ENCODE measurements around the gene ENOX1.

ENOX1 gene

DNA sequence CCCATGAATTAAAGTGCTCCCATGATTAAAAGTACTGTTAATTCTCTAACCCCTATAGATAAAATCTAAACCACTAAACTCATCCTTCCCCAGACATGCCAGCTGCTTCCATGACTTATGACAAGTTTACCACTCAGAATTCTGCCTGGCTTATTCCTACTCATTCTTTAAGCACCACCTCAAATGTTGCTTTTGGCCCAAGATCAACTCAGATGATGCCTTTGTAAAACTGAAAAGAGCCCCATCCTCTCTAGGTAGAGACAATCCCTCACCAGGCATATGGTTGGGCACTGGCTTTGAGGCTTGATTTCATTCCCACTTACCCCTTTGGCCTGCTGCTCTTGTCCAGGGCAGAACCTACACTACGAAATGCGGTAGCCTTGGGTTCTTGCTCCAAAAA is 513.4 kb downstream of the ENOX1 start:
- no peak for DNase-seq

DNA sequence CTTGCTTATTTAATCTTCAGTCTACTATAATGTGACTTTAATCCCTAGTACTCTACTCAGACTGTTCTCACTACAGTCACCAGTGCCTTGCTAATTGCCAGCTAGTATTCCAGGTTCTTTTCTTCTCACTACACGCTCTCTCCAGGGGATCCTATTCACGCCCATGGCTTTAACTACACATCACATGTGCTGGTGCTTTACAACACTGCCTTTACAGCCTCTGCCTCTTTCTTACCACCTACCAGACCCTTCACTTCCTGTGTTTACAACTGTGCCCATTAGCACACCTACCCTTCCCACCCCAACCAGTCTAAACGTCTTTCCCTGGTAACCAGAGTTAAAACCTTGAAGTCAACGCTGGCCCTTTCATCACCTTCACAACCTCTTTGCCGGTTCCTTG is 513.9 kb downstream of the ENOX1 start:
- no peak for DNase-seq

- DNase-seq, result no peak
These were observed 515.6 kb downstream of the ENOX1 start for GRCh38 chr13:43271152-43271551.

- DNase-seq, result no peak
These were observed 516.5 kb downstream of the ENOX1 start for GRCh38 chr13:43270130-43270830.

- no peak for DNase-seq
These were observed 517.7 kb downstream of the ENOX1 start for GRCh38 chr13:43269037-43269481.

DNA sequence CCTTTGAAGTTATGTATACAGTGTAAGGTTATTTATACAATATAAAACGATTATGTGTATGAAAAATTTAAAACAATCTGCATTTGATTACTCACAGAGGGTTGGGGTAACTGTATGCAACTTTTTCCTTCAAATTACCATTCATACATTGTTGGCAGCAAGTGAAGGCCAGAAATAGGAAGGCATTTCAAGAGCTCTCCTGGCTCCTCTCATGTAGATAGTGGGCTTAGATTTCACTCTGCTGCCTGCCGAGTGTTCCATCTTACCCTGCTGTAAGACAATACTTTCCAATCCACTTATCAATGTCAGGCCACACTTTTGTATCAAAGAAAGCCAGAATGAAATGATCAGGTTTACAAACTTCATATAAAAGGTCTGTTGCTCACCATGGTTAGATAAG is 518.1 kb downstream of the ENOX1 start:
- no peak for DNase-seq

GRCh38 chr13:43267916-43268315 is 518.9 kb downstream of the ENOX1 start:
- DNase-seq, result no peak

GRCh38 chr13:43266936-43267615 is 519.7 kb downstream of the ENOX1 start:
- no peak for DNase-seq

- DNase-seq, result no peak
These were observed 521.7 kb downstream of the ENOX1 start for GRCh38 chr13:43265028-43265427.

DNA sequence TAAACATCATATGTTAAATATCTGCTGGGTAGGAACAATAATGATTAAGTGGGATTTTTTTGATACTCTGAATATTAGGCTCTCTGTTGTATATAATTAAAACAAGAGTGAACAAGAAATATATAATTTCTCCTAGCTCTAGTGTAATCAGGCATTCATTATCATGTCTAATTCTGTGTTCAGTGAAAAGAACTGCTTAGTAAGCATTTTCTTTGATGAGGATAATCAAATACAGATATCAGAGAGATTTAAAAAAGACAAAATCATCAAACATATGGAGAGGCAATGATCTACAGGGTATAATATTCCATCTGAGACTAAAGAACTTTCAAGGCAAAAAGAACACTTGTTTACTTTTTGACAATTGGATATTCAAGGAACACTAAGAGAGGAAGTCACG is 522.3 kb downstream of the ENOX1 start:
- no peak for DNase-seq

DNA sequence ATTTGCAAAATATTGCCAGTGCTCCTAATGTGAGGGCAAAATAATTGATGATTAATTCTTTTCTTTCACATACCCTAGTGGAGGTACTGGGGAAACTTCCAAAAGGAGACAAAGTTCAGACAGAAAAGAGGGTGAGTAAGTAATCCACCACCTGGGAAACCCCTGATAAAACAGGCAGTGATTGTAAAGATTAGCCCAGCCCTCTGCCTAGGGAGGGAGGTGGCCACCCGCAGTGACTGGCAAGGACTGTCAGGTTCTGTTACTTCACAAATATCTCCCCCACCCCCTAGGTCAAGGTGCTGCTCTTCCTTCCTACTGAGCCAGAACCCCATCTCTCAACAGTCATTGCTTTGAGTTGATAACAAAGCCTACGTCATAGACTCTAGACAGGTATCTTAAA is 523.7 kb downstream of the ENOX1 start:
- no peak for DNase-seq

GRCh38 chr13:43260999-43261398 is 525.8 kb downstream of the ENOX1 start:
- DNase-seq, result no peak

- DNase-seq, result no peak
These were observed 528.0 kb downstream of the ENOX1 start for GRCh38 chr13:43258771-43259170.

- no peak for DNase-seq
These were observed 529.0 kb downstream of the ENOX1 start for GRCh38 chr13:43257765-43258164.

- no peak for DNase-seq
These were observed 534.8 kb downstream of the ENOX1 start for GRCh38 chr13:43251961-43252360.

DNA sequence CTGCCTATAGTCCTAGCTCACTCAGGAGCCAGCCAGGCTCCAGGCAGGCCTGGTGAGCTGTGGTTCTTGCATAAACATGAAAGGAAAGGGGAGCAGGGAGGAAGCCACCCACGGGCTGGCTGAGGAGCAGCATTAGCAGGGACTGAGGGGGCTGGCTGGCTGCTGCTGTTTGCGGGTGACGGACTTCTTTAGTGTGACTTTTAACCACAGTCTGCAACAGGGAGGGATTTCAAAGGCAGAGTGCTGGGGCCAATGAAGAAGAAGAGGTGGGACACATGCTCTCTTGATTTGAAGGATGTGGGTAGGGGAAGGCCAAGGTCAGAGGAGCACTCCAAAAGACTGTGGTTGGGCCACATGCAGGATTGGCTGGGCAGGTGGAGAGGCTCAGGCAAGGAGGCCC is 540.4 kb downstream of the ENOX1 start:
- no peak for DNase-seq

DNA sequence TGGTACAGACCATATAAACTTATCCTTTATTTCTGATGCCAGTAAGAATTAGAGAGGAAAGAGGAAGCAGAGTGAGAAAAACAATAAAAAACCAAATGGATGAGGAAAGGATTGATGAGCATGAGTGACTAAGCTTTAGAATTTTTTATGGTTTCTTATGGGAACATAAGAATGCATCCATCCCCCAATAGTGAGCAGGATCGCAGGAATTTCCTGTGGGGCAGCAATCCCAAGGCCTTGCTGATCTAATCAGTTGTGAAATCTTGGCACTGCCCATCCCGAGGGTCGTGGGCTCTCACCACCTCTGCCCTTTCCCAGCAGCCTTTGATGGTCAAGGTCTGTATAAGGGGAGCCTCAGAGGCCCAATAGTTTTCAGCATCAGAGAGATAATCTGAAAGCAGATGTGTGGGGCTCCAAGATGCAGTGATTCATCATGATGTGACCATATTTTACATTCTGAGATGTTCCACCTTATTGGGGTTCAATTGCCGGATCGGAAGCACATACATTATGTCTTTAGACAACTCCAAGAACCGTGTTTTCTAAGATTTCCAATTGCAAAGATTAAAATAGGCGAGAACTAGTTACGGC is 541.3 kb downstream of the ENOX1 start:
- no peak for DNase-seq

- DNase-seq, result no peak
These were observed 542.3 kb downstream of the ENOX1 start for GRCh38 chr13:43244481-43244880.

DNA sequence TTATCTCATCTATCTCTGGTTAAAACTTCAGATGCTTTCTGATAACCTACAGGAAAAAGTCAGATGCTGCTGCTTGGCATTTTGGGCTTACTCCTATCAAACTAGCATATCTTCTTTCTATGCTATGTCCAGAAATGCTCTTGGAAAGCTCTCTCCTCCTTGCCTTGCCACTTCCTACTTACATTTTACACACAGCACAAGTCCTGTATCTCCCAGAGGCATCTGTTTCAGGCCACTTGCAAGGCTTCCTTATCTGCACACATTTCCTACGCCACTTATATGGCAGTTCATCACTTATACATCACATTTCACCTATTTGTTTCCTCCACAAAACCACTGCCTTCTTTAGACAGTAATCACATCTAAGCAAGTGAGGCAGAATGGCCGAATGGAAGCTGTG is 543.1 kb downstream of the ENOX1 start:
- no peak for DNase-seq

- no peak for DNase-seq
These were observed 544.7 kb downstream of the ENOX1 start for GRCh38 chr13:43242040-43242439.

- no peak for DNase-seq
These were observed 546.5 kb downstream of the ENOX1 start for GRCh38 chr13:43240278-43240677.

DNA sequence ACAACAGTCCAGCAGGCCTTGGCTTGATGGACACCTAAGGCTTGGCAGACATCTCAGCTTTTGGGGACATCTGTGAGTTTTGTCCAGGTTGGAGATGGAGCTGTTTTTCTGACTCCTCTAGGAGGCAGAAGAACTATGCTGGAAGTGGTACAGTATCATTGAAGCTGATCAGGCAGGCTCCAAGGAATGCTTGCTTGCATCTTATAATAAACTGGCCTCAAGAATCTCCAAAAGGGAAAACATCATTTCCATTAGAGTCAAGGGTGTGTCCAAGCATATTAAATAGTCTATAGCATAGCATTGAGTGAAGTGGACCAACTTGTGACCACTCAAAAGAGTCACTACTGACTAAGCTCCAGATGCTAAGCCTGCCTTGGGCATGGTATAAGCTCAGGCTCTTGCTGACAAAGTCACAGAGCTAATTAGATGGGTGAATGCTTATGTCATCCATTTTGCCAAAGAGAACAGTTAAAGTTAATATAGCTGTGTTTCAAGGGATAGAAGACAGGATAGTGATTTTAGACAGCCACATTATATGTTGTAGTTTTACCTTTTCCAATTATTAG is 547.4 kb downstream of the ENOX1 start:
- DNase-seq, result no peak

- no peak for DNase-seq
These were observed 548.3 kb downstream of the ENOX1 start for GRCh38 chr13:43238341-43239083.

Measured in C1 segment of cervical spinal cord (tissue), 14 donors.